ENCODE results near the gene CDRT15L2. TPM values are rescaled to one million over a fixed set of nuclear protein-coding genes. Genes with fewer than 3 reads are reported as not detected.
"Not testable (repeated sequence)": the region's sequence is repeated elsewhere in the genome, so short reads cannot be mapped to it uniquely, and the experiment has no call there.

The CDRT15L2 gene
- total and polyA plus RNA-seq, 2 donors (not counting 1 experiment from before 2014, with no cell fraction given), result not detected

DNA sequence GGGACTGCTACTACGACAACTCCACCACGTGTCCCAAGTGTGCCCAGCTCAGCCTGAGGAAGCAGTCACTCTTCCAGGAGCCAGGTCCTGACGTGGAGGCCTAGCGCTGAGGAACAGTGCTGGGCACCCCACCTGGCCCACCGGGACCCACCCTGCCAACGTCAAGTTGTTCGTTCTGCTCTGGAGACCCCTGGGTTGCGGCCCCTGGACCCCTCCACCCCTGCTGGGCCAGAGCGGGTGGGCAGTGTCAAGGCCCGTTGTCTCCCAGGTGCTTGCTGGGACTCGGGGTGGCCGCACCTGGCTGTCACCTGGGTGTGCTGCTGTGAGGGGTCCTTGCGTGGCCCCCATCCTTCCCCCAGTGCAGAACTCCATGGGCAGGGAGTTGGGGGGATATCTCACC, 34.4 kb downstream of the CDRT15L2 start:
- H3K27ac ChIP-seq (ENCODE audit: insufficient read depth, low read length), result no peak overlapping the region
- H3K27me3 ChIP-seq (ENCODE audit: control insufficient read depth, insufficient read depth, low read length), result no peaks in the 10 kb centered on the region
- TF ChIP-seq CTCF (conservative IDR thresholded peaks at IDR 0.05 in 1 of 2, IDR thresholded peaks at IDR 0.05 in 1 of 2; ENCODE audit: low read depth in 1 of 2, low read length in 2 of 2) (no peak), EZH2 (IDR thresholded peaks at IDR 0.05; ENCODE audit: low read length, missing control alignments) (no peak)
- no peak overlapping the region for H2AFZ ChIP-seq (ENCODE audit: low read length)
- no peaks in the 10 kb centered on the region for H3K9me3 ChIP-seq (ENCODE audit: control insufficient read depth, insufficient read depth, low read depth, low read length)
- no peak overlapping the region for H3K4me3 ChIP-seq (replicated peaks in 1 of 4; ENCODE audit: control extremely low read depth in 1 of 4, insufficient read depth in 1 of 4, low read depth in 3 of 4, low read length in 4 of 4)
- H4K20me1 ChIP-seq (ENCODE audit: control insufficient read depth, extremely low read depth, insufficient read depth, low read length), result no peaks in the 10 kb centered on the region
- no peak for DNase-seq (ENCODE audit: low read depth in 2 of 2)
- H3K4me1 ChIP-seq (ENCODE audit: control insufficient read depth, extremely low read depth, insufficient read depth, low read length), result no peaks in the 10 kb centered on the region
- no peak overlapping the region for H3K4me2 ChIP-seq (ENCODE audit: extremely low read depth, insufficient read depth, low read length)
- H3K9ac ChIP-seq (ENCODE audit: insufficient read depth, low read length), result no peak overlapping the region
- no peaks in the 10 kb centered on the region for H3K36me3 ChIP-seq (ENCODE audit: control insufficient read depth, insufficient read depth, low read length)
- no peaks in the 10 kb centered on the region for H3K79me2 ChIP-seq (ENCODE audit: control insufficient read depth, insufficient read depth, low read length)

DNA sequence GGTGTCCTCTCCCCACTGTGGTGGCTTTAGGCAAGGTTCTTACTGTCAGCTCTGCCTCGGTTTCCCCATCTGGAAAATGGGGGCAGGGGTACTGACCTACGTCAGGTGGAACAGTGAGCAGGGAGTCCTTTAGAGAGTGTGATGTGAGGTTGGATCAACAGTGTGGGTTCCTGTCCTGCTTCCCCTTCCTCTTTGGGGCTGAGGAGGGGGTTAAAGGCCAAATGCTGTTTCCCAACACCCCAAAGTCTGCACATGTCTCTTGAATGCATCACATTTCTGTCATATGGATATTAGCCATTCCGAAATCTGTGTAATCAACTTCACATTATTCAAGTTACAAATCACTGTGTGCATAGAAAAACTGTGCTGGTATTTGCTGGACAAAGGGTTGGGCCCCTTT, 35.9 kb downstream of the CDRT15L2 start:
- not testable (repeated sequence) for H3K4me3 ChIP-seq (replicated peaks in 1 of 4; ENCODE audit: control extremely low read depth in 1 of 4, insufficient read depth in 1 of 4, low read depth in 3 of 4, low read length in 4 of 4); DNase-seq (ENCODE audit: low read depth in 2 of 2); H3K79me2 ChIP-seq (ENCODE audit: control insufficient read depth, insufficient read depth, low read length); H3K4me1 ChIP-seq (ENCODE audit: control insufficient read depth, extremely low read depth, insufficient read depth, low read length); H3K27ac ChIP-seq (ENCODE audit: insufficient read depth, low read length); H2AFZ ChIP-seq (ENCODE audit: low read length); H3K27me3 ChIP-seq (ENCODE audit: control insufficient read depth, insufficient read depth, low read length); H3K9me3 ChIP-seq (ENCODE audit: control insufficient read depth, insufficient read depth, low read depth, low read length); H3K4me2 ChIP-seq (ENCODE audit: extremely low read depth, insufficient read depth, low read length); H3K9ac ChIP-seq (ENCODE audit: insufficient read depth, low read length); H4K20me1 ChIP-seq (ENCODE audit: control insufficient read depth, extremely low read depth, insufficient read depth, low read length); H3K36me3 ChIP-seq (ENCODE audit: control insufficient read depth, insufficient read depth, low read length)

Other genes starting within 250 kb of the CDRT15L2 start
- not detected in 2 replicates for gene LGALS9B, start 112.2 kb upstream of the CDRT15L2 start, total RNA-seq
- gene LGALS9B, start 112.2 kb upstream of the CDRT15L2 start, polyA plus RNA-seq, result not detected in 2 replicates

All from fibroblast of lung (primary cell).